Measurements from ENCODE around the gene DBF4B.

Gene DBF4B

DNA sequence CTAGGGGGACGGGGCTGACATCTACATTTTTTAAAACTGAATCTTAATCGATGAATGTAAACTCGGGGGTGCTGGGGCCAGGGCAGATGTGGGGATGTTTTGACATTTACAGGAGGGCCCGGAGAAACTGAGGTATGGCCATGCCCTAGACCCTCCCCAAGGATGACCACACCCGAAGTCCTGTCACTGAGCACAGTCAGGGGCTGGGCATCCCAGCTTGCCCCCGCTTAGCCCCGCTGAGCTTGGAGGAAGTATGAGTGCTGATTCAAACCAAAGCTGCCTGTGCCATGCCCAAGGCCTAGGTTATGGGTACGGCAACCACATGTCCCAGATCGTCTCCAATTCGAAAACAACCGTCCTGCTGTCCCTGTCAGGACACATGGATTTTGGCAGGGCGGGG, 71.7 kb downstream of the DBF4B start:
- H3K9me3 ChIP-seq = no peaks in the 10 kb centered on the region
- H3K27ac ChIP-seq = no peak overlapping the region
- H3K4me3 ChIP-seq (ENCODE audit: low read depth in 1 of 2, low read length in 1 of 2) = no peak overlapping the region
- H3K36me3 ChIP-seq = no peaks in the 10 kb centered on the region
- peaks cover 11 to 23% of the 10 kb centered on the region in 2 experiments for H3K4me1 ChIP-seq (ENCODE audit: control insufficient read depth in 1 of 2, insufficient read depth in 1 of 2, low read depth in 1 of 2, low read length in 1 of 2)
- TF ChIP-seq, protein P1, sequence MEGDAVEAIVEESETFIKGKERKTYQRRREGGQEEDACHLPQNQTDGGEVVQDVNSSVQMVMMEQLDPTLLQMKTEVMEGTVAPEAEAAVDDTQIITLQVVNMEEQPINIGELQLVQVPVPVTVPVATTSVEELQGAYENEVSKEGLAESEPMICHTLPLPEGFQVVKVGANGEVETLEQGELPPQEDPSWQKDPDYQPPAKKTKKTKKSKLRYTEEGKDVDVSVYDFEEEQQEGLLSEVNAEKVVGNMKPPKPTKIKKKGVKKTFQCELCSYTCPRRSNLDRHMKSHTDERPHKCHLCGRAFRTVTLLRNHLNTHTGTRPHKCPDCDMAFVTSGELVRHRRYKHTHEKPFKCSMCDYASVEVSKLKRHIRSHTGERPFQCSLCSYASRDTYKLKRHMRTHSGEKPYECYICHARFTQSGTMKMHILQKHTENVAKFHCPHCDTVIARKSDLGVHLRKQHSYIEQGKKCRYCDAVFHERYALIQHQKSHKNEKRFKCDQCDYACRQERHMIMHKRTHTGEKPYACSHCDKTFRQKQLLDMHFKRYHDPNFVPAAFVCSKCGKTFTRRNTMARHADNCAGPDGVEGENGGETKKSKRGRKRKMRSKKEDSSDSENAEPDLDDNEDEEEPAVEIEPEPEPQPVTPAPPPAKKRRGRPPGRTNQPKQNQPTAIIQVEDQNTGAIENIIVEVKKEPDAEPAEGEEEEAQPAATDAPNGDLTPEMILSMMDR (IDR thresholded peaks at IDR 0.05) = no peak
- peaks cover 63% of the 10 kb centered on the region for H3K27me3 ChIP-seq

DNA sequence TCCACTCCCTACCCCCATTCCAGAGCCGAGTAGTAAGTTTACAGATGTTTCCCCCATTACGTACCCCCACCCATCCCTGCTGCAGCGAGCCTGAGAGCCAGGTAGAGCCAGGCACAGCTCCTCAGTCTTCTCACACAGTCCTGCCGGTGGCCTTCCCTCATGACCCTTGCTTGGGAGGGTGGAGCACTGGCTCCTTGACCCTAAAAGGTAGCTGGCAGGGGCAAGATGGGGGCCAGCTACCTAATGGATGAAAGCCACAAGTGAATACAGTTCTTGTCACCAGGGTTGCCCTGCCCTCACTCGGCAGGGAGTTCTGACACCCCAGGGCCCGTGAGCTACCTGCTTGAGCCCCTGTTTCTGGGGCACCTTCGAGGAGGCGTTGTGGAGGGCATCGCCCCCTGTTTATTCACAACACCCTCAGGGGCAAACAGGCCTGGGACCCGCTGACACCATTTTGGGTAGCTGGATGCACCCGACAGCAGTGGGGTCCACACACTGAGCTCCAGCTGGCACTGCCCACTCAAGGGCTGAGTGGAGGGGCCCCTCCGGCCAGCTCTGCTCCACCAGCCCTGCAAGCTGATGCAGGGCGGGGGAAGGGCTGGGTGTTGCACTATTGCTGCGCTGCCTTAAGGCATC, 72.5 kb downstream of the DBF4B start:
- H3K36me3 ChIP-seq = no peaks in the 10 kb centered on the region
- H3K9me3 ChIP-seq = no peaks in the 10 kb centered on the region
- H3K4me3 ChIP-seq (ENCODE audit: low read depth in 1 of 2, low read length in 1 of 2) = no peak overlapping the region
- TF ChIP-seq, protein P1 (IDR thresholded peaks at IDR 0.05) = no peak
- peaks cover 56% of the 10 kb centered on the region for H3K27me3 ChIP-seq
- H3K27ac ChIP-seq = no peak overlapping the region
- peaks cover 4 to 15% of the 10 kb centered on the region in 2 experiments for H3K4me1 ChIP-seq (ENCODE audit: control insufficient read depth in 1 of 2, insufficient read depth in 1 of 2, low read depth in 1 of 2, low read length in 1 of 2)

DNA sequence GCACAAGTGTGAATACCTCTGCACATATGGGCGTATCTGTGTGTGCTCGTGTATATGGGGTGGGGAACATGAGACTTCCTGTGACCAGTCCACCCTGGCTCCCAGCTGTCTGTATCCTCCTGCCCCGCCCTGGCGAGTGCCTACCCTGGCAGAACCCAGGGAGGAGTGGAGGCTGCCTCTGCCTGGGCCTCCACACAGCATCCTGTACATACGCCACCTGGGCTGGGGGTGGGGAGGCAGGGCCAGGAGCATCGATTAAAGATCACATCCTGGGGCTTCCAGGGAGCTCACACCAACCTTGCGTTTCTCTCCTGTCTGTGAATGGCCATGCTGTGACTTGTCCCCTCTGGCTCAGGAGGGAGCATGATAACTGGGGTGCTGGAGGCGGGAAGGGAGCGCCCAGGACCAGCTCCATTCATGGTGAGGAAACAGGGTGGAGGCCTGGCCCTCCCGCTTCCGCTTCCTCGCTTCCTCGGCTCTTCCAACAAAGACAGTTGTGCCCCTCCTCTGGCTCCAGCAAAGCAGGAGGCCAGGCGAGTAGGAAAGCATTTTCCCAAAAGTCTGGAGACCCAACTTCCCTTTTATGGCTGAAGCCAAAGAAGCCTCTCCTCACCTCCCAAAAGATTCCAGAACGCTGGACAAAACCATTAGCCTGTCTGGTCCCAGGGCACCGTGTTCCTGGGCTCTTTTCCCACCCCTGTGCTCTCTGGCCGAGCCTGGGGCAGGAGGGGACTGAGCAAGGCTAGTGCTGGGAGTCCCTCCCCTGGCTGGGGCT, 73.3 kb downstream of the DBF4B start:
- TF ChIP-seq, protein P1 (IDR thresholded peaks at IDR 0.05) = no peak

DNA sequence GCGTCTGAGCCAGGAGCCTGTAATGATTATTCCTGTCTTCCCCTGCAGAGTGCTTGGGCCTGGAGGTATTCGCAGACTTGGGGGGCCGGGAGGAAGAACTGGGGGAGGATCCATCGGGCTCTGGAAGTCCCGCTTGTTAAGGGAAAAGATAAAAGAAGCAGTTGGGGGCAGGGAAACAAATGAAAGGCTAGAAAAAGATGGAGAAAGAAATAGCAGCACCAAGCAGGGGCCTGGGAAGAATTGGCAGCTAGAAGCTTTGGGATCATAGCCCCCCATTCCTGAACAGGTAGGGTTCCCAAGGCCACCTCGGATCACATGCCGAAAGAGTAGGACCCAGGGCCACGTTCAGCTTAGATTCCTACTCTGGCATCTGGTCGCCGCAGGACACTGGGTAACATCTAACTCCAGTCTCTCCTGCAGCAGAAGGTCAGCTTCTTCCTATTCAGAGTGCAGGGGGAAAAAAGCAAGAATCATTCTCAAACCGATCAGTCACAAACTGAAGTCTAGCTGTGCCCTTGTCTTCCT, 73.9 kb downstream of the DBF4B start:
- TF ChIP-seq, protein P1 (IDR thresholded peaks at IDR 0.05) = no peak
- Histone ChIP-seq H3K4me3 (ENCODE audit: low read depth in 1 of 2, low read length in 1 of 2) (no peak overlapping the region), H3K36me3 (no peaks in the 10 kb centered on the region), H3K27ac (no peak overlapping the region), H3K27me3 (peaks cover 41% of the 10 kb centered on the region), H3K4me1 (ENCODE audit: control insufficient read depth in 1 of 2, insufficient read depth in 1 of 2, low read depth in 1 of 2, low read length in 1 of 2) (peaks cover 0 to 11% of the 10 kb centered on the region in 2 experiments), H3K9me3 (no peaks in the 10 kb centered on the region)

More for the DNA sequence above, 73.3 kb downstream of the DBF4B start:
- no peaks in the 10 kb centered on the region for H3K36me3 ChIP-seq
- H3K27ac ChIP-seq = no peak overlapping the region
- H3K4me1 ChIP-seq (ENCODE audit: control insufficient read depth in 1 of 2, insufficient read depth in 1 of 2, low read depth in 1 of 2, low read length in 1 of 2) = peaks cover 0 to 11% of the 10 kb centered on the region in 2 experiments
- peaks cover 48% of the 10 kb centered on the region for H3K27me3 ChIP-seq
- no peak overlapping the region for H3K4me3 ChIP-seq (ENCODE audit: low read depth in 1 of 2, low read length in 1 of 2)
- H3K9me3 ChIP-seq = no peaks in the 10 kb centered on the region

DNA sequence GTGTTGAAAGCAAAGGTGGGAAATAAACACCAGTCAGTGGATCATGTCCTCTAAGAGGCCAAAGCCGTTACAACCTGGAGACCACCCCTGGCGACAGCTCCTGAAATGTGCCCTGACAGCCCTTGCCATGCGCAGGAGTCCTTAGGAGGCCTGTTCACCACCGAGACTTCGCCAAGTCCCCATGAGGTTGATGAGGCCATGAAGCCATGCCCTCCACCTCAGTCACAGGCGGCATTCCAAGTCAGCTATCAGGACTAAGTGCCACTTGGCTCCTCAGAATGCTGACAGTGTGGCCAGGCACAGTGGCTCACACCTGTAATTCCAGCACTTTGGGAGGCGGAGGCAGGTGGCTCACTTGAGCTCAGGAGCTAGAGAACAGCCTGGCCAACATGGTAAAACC, 77.5 kb downstream of the DBF4B start:
- TF ChIP-seq, protein P1 (IDR thresholded peaks at IDR 0.05) = no peak
- Histone ChIP-seq H3K27me3 (peaks cover 11% of the 10 kb centered on the region), H3K27ac (no peak overlapping the region), H3K4me3 (ENCODE audit: low read depth in 1 of 2, low read length in 1 of 2) (no peak overlapping the region), H3K4me1 (ENCODE audit: control insufficient read depth in 1 of 2, insufficient read depth in 1 of 2, low read depth in 1 of 2, low read length in 1 of 2) (no peaks in the 10 kb centered on the region), H3K36me3 (no peaks in the 10 kb centered on the region), H3K9me3 (no peaks in the 10 kb centered on the region)

Data from neutrophil (primary cell).